Right lung (tissue), 5 donors: Measurements from ENCODE around the gene TTLL1. TPM values are rescaled to one million over a fixed set of nuclear protein-coding genes. Genes with fewer than 3 reads are reported as not detected.
"Not testable (repeated sequence)": the region's sequence is repeated elsewhere in the genome, so short reads cannot be mapped to it uniquely, and the experiment has no call there.

Source experiments
- DNase-seq, 2 donors: peaks; one replicate each; pipeline ENCODE4 v3.0.0-alpha.2; 2013
- polyA plus RNA-seq, 5 donors: library from polyadenylated mRNA; unstranded; fragments of 120-200 nt; gene quantifications; one replicate each; pipeline versions ENCODE4 v1.2.1 to v1.2.3, GENCODE V29; 2013; ENCODE audit warnings: inconsistent platforms in 1 of 5, low replicate concordance in 1 of 5; ENCODE audit not compliant: insufficient read length in 5 of 5, insufficient read depth in 1 of 5

The TTLL1 gene
- polyA plus RNA-seq, 5 donors = 14.0 to 18.9 (median 16.3) TPM

DNA sequence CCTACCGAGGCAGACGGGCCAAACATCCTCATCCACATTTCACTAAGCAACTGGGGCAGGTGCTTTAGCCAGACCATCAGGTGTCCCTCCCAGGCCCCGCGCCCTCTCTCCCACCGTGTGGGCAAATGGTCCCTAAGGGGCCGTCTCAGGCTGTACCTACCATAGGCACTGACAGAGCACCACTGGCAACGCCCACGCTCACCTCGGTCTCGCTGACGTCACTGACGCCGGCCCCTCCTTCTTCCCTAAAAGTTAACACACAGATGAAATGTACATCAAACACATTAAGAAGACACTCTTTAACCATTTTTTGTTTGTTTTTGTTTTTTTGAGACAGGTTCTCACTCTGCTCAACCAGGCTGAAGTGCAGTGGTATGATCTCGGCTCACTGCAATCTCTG lies 9.4 kb downstream of the TTLL1 start:
- no peak for DNase-seq

DNA sequence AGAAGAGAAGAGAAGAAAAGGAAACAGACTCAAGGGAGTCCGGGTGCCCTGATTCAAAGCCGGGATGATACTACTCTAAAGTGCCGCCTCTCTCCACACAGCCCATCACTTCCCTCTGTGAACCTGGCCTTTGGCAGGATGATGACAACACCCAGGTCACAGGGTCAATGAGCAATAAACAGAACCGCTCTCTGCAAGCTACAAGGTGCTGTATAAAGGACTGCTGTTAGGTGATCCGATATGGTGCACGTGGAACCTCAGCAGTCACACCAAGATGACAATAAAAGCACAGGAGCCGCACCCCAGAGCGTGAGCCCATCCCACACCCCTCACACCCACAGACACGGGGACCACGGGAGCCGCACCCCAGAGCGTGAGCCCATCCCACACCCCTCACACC lies 10.7 kb downstream of the TTLL1 start:
- no peak for DNase-seq

DNA sequence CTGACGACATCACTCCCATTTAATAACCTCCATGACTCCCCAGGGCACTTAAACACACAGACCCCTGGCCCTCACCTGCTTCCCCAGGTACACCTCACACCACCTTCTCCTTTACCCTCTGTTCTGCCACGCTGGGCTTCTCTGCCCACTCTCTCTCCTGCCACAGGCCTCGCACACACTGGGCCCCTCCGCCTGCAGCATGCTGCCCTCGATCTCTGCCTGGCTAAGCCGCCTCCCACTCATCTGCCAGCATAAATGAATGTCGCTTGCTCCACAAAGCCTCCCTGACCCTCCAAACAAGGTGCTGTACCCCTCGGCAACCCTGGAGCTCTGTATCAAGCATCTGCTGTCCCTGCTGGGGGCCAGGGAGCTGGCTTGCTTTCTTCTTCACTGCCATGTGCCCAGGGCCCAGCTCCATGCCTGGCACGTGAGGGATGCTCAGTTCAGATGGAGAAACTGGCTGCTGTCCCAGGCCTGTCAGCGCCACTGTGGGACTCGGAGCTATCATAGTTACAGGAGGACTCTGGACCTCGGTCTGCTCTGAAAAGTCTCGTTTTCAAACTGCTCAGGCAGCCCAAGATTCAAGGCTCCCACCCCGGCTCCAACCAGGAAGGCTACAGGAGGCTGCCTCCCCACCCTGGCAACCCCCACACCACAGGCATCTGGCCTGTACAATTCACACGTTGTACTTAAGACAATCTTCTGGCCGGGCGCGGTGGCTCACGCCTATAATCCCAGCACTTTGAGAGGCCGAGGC lies 11.9 kb downstream of the TTLL1 start:
- DNase-seq = no peak

DNA sequence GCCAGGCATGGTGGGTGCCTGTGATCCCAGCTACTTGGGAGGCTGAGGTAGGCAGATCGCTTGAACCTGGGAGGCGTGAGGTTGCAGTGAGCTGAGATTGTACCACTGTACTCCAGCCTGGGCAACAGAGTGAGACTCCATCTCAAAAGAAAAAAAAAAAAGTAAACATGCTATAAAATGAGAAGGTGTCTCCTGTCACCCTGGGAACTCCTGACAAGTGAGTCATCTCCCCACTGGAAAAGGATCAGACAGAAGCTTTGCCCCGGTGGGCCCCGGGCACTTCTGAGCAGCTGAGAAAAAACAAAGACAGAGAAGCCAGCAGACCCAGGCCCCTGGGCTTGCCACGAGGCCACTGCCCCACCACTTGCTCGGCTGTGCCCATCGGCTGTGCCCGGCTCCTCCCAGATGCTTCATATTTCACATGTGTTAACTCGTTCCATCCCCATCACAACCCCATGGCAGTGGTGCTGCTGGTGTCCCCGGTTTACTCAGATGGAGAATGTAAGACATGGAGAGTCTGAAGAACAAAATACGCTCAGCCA lies 22.3 kb downstream of the TTLL1 start:
- DNase-seq = no peak

DNA sequence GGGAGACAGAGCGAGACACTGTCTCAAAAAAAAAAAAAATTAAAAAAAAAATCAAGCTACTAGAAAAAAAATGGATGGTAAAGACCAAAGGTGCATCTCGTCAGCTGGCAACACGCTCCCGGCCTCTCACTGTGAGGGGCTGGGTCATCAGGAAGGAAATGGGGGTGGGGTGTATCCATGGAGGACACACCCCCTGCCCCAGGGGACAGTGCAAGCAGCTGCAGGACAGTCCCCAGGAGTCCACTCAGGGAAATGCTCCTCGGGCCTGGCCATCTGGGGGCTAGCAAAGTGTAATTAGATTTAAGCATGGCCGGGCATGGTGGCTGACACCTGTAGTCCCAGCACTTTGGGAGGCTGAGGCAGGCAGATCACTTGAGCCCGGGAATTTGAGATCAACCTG lies 23.1 kb downstream of the TTLL1 start:
- DNase-seq = no peak

DNA sequence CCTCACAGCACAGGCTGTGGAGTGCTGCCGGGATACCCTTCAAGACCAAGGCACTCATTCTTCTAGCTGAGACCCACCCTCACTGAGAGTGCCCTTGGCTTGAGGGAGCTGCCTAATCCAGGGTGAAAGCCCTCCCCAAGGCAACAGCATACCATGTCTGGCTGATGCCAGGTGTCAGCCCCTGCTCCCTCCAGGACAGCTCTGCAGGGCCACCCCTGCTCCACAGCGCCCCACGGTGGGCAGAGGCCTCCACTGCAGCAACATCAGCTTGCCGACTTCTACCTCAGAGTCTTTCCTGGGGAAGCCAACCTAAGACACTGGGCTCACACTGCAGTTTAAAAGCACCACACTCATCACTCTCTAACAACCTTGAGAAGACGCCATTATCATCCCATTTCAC lies 29.0 kb downstream of the TTLL1 start:
- DNase-seq = no peak

DNA sequence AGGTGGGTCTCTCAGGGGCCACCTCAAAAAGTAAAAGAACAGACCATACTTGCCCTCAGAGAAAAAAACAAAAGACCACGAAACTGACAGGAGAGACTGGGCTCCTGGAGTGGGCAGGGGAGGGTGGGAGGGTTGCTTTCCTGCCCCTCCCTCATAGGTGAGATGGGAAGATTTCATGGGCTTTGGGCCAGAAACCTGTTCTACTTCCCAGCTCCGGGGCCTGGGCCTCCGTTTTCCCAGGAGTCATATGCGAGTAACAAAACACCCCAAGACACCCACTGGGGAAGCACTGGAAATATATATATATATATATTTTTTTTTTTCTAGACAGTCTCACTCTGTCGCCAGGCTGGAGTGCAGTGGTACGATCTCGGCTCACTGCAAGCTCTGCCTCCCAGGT lies 31.6 kb downstream of the TTLL1 start:
- DNase-seq = no peak

DNA sequence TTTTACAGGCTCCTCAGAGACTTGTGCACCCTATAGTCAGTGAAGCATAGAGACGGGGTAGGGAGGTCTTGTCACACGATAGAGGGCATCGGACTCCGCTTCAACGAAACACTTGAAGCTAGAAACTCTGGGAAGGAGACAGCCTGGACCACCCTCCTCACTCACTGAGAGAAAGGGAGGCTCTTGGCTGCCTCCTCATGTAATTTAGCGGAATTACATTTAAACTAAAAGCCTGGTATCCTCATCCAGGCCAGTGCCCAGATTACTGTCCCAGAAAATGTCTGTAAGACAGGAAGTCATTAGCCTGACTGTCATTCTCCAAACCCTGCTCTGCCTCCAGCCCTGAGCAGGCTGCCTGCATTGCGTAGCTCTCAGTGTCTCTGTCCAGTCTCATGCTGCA lies 36.0 kb downstream of the TTLL1 start:
- no peak for DNase-seq

DNA sequence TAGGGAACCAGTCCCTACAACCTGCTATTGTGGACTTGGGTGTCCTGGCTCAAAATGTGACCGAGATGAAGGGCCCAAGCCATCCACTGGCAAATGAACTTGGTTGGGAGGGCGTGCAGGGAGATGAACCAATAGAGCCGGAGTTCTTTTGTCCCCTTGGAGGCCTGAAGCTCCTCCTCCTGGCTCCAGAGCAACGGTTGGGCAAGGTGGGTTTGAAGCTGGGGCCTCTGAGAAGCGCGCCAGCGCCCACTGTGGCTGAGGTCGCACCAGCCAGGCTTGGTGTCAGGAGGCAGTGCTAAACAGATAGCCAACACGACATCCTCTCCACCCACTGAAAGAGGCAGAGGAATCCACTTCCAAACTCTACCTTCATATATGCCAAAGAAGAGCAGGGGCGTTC lies 38.2 kb downstream of the TTLL1 start:
- DNase-seq = no peak

DNA sequence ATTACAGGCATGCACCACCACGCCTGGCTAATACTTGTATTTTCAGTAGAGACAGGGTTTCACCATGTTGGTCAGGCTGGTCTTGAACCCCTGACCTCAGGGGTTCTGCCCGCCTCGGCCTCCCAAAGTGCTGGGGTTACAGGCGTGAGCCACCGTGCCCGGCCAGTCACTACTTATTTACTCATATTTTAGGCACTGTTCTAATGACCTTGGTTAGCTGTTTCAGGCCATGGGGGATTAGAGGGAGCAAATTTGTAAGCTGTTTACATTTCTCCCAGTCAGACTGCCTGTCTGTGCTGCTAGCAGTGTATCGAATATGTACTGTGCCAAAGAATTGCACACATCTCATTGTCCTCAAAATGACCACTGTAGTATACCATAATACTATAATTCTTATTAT lies 41.6 kb downstream of the TTLL1 start:
- DNase-seq = no peak

DNA sequence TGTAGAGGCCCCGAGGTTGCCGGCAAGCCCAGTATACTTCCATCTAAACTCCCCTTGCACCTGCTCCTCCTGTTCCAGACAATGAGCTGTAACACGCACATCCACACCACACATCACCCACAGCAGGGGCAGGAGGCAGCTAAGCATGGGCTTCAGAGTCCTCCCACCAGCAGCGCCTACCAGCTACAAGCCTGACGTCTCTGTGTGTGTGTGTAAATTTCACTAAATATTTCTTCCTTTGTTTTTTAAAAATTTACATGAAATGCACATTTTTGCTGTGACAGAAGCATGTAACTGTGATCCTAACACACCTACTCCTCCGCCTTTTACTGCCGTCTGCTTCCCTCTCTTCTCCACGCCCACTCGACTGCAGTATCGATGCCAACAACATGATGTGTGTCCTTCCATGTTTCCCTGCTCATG lies 44.9 kb downstream of the TTLL1 start:
- no peak for DNase-seq

DNA sequence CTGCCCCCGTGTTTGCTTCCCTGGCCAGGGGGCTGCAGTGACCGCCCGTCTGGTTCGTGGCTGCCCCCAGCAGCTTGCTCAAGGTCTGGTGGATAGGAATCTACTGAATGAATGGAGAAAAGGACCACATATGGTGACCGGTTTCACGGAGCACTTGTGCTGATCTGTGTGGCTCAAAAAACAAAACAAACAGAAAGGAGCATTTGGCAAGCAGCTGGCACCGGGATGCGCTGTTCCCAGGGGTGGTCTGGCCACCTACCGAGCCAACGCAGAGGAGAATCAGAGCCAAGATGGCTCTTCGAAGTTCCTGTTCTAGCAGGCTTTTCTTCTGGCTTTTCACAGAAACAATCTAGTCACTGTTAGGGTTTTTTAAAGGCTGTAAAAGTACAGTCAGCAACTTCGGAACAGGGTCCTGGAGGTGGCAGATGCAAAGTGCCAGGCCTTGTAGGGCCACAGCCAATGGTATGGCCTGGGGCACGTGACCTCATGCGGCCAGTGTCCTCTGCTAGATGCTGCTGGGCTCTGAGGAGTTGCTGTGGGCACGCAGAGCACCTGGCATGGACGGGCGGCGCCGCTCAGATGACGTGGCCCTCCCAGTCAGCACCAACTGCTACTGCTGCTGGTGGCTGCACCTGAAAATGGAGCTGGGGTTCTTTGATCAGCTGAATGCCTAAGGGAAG lies 47.0 kb downstream of the TTLL1 start:
- no peak for DNase-seq

DNA sequence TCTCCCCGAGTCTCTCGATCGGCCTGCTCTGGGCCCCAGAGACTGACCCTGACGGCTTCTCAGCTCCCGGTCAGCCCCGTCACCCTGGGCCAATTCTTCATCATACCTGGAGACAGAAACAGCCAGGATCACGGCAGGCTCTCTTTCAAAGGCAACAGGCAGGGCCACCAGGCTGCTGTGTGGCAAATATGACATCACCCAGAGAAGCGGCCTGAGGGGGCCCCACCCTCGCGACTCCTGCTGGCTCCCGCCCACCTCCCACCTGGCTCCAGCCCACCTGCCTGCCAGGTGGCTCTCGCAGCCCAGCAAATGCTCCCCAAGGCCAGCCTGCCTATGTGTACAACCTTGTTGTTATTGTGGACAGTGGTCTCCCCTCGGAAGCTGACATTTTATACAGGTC lies 49.4 kb downstream of the TTLL1 start:
- peak in 1 of 2 donors; percentile 13 for DNase-seq

DNA sequence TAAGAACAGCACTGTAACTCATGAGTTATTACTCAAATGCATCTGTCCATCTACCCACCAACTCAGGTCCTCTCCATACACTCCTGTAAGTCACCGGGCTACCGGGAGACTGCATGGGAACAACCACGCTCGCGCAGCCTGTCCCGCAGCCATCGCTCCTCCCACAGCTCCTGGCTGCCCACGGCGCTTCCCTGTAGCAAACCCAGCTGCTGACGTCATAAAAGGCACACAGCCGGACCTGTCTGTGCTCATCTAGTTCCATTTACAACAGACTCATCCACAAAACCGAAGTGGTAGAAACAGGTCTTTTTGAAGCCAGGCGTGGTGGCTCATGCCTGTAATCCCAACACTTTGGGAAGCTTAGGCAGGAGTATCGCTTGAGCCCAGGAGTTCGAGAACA lies 50.9 kb downstream of the TTLL1 start:
- no peak for DNase-seq

DNA sequence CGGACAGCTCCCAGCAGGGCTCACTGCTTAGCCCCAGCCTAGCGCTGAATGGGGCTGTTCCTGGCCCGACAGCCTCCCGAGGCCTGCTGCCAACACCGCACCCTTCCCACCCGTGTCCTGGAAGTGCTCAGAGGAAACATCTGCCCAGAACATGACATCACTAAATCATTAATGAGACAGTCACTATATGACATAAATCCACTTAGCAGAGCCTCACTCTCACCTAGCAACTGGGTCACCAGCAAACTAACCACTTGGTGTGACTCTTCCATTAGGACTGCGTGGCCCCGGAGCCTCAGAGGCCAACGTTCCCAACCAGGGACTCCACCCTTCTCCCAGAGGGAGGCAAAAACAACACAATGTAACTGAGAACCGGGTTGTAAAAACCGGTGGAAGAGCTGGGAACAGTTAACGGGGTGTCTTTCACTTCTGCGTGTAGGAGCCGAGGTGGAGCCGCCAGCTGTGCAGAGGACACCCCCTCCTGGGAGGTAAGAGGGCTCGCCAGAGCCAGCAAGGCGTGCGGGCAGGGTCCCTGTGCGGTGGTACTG lies 52.8 kb downstream of the TTLL1 start:
- no peak for DNase-seq

DNA sequence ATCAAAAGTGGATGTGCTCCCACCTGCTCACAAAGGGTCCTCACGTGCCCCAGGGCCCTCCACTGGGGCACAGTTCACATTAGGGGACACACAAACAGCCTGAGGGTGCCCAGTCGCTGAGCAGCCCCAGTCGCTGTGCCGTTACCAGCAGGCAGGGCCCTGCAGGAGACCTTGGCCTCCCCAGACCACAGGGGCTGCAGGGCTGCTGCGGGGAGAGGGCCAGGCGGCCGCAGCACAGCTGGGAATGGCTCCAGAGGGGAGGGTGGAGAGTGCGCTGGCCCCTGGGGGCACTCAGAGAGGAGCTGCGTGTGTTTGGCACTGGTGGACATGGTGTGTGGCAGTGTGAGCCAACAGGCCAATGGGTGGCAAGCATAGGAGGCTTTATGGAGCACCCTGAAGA lies 53.9 kb downstream of the TTLL1 start:
- DNase-seq = no peak

DNA sequence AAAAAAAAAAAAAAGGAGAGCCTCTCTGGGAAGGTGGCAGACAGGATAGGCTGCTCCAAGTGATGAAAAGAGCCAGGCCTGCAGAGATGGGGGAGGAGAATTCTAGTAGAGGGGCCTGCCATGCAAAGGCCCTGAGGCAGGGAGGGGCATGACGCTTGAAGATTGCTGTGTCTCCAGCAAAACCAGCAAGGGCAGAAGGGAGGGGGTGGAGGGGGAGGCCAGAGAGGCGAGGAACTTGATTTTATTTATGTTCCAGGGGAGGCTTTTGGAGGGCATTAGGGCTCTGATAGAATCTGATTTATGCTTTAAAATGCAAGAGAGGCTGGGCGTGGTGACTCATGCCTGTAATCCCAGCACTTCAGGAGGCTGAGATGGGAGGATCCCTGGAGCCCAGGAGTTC lies 57.6 kb downstream of the TTLL1 start:
- DNase-seq = no peak

DNA sequence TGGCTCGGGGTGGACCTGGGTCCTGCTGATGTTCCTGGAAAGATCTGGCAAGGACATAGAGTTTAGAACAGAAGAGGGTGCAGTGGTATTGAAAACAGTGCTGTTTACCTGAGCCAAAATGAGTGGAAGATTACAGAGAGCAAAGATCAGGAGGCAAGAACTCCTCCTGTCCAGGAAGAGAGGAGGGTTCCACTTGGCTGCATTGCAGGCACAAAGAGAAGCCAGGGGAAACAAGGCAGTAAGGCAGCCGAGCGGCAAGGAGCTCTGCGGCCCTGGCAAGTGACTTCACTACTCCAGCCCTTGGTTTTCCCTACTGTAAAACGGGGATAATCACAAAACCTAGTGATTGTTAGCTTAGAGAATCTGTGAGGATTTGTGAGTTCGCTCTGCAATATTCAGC lies 70.6 kb downstream of the TTLL1 start:
- no peak for DNase-seq

DNA sequence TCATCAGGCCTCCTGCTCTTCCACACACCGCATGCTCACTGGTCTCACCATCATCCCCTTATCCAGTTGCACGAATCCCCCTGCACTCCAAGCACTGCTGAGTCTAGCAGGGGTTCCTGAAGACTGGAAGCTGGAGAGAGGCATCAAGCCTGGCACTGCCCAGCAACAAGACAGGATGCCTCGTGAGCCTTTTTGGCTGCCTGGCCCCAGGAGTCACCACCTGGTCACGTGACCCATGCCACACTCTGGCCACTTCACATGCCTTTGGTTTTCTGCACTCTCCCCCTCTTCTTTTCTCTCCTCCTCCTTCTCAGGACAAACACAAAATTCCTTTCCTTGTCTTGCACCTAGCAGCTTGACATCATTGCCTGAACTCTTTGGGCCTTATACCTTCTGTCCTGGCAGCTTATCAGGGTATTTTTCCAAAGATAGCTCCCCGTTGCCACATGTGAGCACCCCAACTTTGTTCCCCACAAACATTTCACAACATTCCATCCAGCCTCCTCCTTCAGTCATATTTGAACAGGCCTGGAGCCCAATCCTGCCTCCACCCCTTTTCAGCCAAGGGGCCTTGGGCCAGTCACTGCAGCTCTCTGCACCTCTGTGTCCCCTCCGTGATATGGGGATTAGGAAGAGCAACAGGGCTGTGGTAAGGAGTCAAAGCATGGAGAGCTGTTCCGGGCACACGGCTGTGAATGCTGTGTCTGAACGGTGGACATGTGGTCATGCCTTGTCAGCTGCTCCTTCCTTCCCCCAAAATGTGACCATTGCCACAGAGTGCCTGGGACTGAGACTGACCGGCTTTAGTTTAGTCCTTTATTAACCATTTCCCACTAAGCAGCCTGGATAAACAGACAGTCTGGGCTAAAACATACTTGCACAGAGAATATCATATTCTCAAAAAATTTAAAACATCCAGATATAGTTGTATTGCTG lies 71.4 kb downstream of the TTLL1 start:
- no peak for DNase-seq

DNA sequence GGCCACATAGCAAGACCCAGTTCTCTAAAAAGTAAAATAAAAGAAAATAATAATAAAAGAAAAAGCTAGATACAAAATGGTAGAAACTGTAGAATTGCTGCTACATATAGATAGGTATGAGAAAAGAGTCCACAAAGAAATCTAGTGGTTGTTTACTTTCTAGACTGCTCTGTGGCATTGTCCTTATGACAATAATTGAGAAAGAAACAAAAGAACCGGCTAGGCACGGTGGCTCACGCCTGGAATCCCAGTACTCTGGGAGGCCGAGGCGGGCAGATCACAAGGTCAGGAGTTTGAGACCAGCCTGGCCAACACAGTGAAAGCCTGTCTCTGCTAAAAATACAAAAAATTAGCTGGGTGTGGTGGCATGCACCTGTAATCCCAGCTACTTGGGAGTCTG lies 73.0 kb downstream of the TTLL1 start:
- not testable (repeated sequence) for DNase-seq

DNA sequence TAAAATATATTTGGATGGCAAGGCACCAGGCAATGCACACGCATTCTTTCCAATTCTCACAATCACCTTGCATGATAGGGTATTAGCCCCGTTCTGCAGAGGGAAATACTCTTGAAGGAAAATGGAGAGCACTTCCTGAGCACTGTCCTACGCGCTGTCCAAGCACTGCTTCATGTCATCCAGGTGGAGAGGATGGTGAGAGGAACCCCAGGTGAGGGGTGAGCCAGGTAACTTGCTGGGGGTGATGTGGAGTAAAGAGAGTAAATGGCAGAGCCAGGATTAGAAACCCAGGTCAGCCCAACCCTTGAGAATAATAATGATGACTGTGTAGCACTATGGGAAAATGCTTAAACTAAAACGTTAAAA lies 73.5 kb downstream of the TTLL1 start:
- DNase-seq = no peak
